Measurements from ENCODE around the gene ZFAND2B.

ZFAND2B gene

GRCh38 chr2:219159771-219160185 lies 46.8 kb upstream of the ZFAND2B start:
- Histone ChIP-seq H3K4me3 (ENCODE audit: low read length) (peak overlapping the region; percentile 84), H4K20me1 (ENCODE audit: insufficient read depth, low read length) (no peaks in the 10 kb centered on the region), H3K4me2 (ENCODE audit: low read length) (peak overlapping the region; percentile 87), H3K36me3 (replicated peaks; ENCODE audit: low read depth, low read length) (no peaks in the 10 kb centered on the region), H3K79me2 (ENCODE audit: low read length) (no peaks in the 10 kb centered on the region), H3K4me1 (ENCODE audit: low read length) (peaks cover 4% of the 10 kb centered on the region; the same call in 1 of the 2 replicates), H3K27ac (ENCODE audit: low read length) (no peak overlapping the region), H3K9me3 (ENCODE audit: insufficient read depth, low read length) (no peaks in the 10 kb centered on the region), H2AFZ (ENCODE audit: low read depth, low read length) (peak overlapping the region; percentile 88; the same call in 1 of the 2 replicates), H3K27me3 (ENCODE audit: low read depth, low read length) (no peaks in the 10 kb centered on the region), H3K9ac (ENCODE audit: low read length) (peak overlapping the region; percentile 60)
- TF ChIP-seq, protein P1, sequence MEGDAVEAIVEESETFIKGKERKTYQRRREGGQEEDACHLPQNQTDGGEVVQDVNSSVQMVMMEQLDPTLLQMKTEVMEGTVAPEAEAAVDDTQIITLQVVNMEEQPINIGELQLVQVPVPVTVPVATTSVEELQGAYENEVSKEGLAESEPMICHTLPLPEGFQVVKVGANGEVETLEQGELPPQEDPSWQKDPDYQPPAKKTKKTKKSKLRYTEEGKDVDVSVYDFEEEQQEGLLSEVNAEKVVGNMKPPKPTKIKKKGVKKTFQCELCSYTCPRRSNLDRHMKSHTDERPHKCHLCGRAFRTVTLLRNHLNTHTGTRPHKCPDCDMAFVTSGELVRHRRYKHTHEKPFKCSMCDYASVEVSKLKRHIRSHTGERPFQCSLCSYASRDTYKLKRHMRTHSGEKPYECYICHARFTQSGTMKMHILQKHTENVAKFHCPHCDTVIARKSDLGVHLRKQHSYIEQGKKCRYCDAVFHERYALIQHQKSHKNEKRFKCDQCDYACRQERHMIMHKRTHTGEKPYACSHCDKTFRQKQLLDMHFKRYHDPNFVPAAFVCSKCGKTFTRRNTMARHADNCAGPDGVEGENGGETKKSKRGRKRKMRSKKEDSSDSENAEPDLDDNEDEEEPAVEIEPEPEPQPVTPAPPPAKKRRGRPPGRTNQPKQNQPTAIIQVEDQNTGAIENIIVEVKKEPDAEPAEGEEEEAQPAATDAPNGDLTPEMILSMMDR (IDR thresholded peaks at IDR 0.05; ENCODE audit: low read depth, low read length) = no peak
- TF ChIP-seq EZH2phosphoT487 (IDR thresholded peaks at IDR 0.05; ENCODE audit: low read depth) = no peak

DNA sequence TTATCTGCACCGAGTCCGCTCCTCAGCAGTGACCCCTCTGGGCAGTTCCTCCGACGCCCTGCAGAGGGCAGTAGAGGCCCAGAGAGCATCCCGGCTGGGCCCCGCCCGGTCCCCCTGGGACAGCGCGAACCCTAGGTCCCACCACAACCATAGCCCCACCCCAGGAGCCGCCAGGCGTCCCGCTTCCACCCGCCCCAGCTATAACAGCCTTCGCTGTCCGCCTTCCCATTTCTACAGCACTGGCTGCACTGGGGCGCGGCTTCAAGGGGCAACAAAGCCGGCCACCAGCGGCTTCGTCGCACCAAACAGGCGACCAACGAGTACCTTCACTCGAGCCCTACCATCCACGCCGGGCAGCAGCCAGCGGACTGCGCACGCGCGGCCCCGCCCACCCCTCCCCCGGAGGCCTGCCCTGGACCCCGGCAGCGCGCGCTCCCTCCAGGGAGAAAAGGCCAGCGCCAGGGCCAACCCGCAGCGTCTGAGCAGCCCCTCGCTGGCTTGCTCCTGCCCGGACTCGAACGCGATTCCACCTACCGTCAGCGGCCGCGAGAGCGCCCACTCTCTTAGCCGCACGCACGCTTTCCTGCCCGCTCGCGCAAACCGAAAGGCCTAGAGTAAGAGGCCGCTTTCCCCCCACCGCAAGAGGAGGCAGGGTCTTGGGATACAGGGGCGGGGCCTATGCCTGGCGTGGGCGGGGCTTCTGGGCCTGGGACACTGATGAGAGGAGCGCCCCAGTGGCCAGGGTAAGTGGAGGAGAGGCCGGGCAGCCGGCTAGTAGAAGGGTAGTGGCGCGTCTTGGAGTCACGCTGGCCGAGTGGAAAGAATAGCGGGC lies 46.2 kb upstream of the ZFAND2B start, which contains the start of gene NHEJ1:
NHEJ1 (minus strand) TSS at position 630 of the 832 bp plus-strand sequence. CDS start 2,453 bp downstream, outside the sequence.
- TF ChIP-seq EZH2phosphoT487 (IDR thresholded peaks at IDR 0.05; ENCODE audit: low read depth) = no peak
- TF ChIP-seq, protein P1 (IDR thresholded peaks at IDR 0.05; ENCODE audit: low read depth, low read length) = peak; percentile 76
- no peaks in the 10 kb centered on the region for H3K9me3 ChIP-seq (ENCODE audit: insufficient read depth, low read length)
- peak within 1 kb of the TSS; percentile 88; the same call in 1 of the 2 replicates for H2AFZ ChIP-seq (ENCODE audit: low read depth, low read length)
- H3K4me2 ChIP-seq (ENCODE audit: low read length) = peak within 1 kb of the TSS; percentile 87
- H4K20me1 ChIP-seq (ENCODE audit: insufficient read depth, low read length) = no peaks in the 10 kb centered on the region
- H3K36me3 ChIP-seq (replicated peaks; ENCODE audit: low read depth, low read length) = no peaks in the 10 kb centered on the region
- no peaks in the 10 kb centered on the region for H3K79me2 ChIP-seq (ENCODE audit: low read length)
- H3K27ac ChIP-seq (ENCODE audit: low read length) = peak within 1 kb of the TSS; percentile 73
- peak within 1 kb of the TSS; percentile 84 for H3K4me3 ChIP-seq (ENCODE audit: low read length)
- no peaks in the 10 kb centered on the region for H3K27me3 ChIP-seq (ENCODE audit: low read depth, low read length)
- peak within 1 kb of the TSS; percentile 73 for H3K9ac ChIP-seq (ENCODE audit: low read length)
- H3K4me1 ChIP-seq (ENCODE audit: low read length) = peaks cover 4% of the 10 kb centered on the region; the same call in 1 of the 2 replicates

GRCh38 chr2:219161097-219161496 lies 45.5 kb upstream of the ZFAND2B start:
- no peaks in the 10 kb centered on the region for H4K20me1 ChIP-seq (ENCODE audit: insufficient read depth, low read length)
- H3K4me1 ChIP-seq (ENCODE audit: low read length) = peaks cover 4% of the 10 kb centered on the region; the same call in 1 of the 2 replicates
- no peaks in the 10 kb centered on the region for H3K9me3 ChIP-seq (ENCODE audit: insufficient read depth, low read length)
- H3K4me2 ChIP-seq (ENCODE audit: low read length) = peak overlapping the region; percentile 53
- peak overlapping the region; percentile 84 for H3K4me3 ChIP-seq (ENCODE audit: low read length)
- H3K79me2 ChIP-seq (ENCODE audit: low read length) = no peaks in the 10 kb centered on the region
- H3K27ac ChIP-seq (ENCODE audit: low read length) = no peak overlapping the region
- no peak overlapping the region for H2AFZ ChIP-seq (ENCODE audit: low read depth, low read length)
- peak overlapping the region; percentile 73 for H3K9ac ChIP-seq (ENCODE audit: low read length)
- H3K36me3 ChIP-seq (replicated peaks; ENCODE audit: low read depth, low read length) = no peaks in the 10 kb centered on the region
- TF ChIP-seq EZH2phosphoT487 (IDR thresholded peaks at IDR 0.05; ENCODE audit: low read depth) = no peak
- TF ChIP-seq, protein P1 (IDR thresholded peaks at IDR 0.05; ENCODE audit: low read depth, low read length) = no peak
- H3K27me3 ChIP-seq (ENCODE audit: low read depth, low read length) = no peaks in the 10 kb centered on the region

- no peak overlapping the region for H3K27ac ChIP-seq (ENCODE audit: low read length)
- no peak overlapping the region for H3K9ac ChIP-seq (ENCODE audit: low read length)
- no peaks in the 10 kb centered on the region for H3K27me3 ChIP-seq (ENCODE audit: low read depth, low read length)
Observed at GRCh38 chr2:219163156-219163555, 43.4 kb upstream of the ZFAND2B start.

More at GRCh38 chr2:219163156-219163555, 43.4 kb upstream of the ZFAND2B start:
- Histone ChIP-seq H3K4me2 (ENCODE audit: low read length) (no peak overlapping the region), H3K4me1 (ENCODE audit: low read length) (peaks cover 4% of the 10 kb centered on the region; the same call in 1 of the 2 replicates), H2AFZ (ENCODE audit: low read depth, low read length) (no peak overlapping the region), H3K36me3 (replicated peaks; ENCODE audit: low read depth, low read length) (no peaks in the 10 kb centered on the region), H3K79me2 (ENCODE audit: low read length) (no peaks in the 10 kb centered on the region), H4K20me1 (ENCODE audit: insufficient read depth, low read length) (no peaks in the 10 kb centered on the region), H3K4me3 (ENCODE audit: low read length) (no peak overlapping the region), H3K9me3 (ENCODE audit: insufficient read depth, low read length) (no peaks in the 10 kb centered on the region)
- TF ChIP-seq, protein P1 (IDR thresholded peaks at IDR 0.05; ENCODE audit: low read depth, low read length) = no peak
- no peak for TF ChIP-seq EZH2phosphoT487 (IDR thresholded peaks at IDR 0.05; ENCODE audit: low read depth)

Measured in OCI-LY3 (cell line).